ENCODE results near the gene IGF2.

The IGF2 gene

GRCh38 chr11:2140411-2141400 lies 1.5 kb upstream of the IGF2 start:
- DNase-seq (ENCODE audit: low read depth in 1 of 2, low spot score in 1 of 2) = no peak
- TF ChIP-seq, protein P1, sequence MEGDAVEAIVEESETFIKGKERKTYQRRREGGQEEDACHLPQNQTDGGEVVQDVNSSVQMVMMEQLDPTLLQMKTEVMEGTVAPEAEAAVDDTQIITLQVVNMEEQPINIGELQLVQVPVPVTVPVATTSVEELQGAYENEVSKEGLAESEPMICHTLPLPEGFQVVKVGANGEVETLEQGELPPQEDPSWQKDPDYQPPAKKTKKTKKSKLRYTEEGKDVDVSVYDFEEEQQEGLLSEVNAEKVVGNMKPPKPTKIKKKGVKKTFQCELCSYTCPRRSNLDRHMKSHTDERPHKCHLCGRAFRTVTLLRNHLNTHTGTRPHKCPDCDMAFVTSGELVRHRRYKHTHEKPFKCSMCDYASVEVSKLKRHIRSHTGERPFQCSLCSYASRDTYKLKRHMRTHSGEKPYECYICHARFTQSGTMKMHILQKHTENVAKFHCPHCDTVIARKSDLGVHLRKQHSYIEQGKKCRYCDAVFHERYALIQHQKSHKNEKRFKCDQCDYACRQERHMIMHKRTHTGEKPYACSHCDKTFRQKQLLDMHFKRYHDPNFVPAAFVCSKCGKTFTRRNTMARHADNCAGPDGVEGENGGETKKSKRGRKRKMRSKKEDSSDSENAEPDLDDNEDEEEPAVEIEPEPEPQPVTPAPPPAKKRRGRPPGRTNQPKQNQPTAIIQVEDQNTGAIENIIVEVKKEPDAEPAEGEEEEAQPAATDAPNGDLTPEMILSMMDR (IDR thresholded peaks at IDR 0.05; ENCODE audit: insufficient read depth, low read length) = no peak
- TF ChIP-seq SPI1 (IDR thresholded peaks at IDR 0.05; ENCODE audit: borderline replicate concordance, low read depth) (no peak), GABPA (IDR thresholded peaks at IDR 0.05; ENCODE audit: low read depth) (no peak), POLR2AphosphoS5 (IDR thresholded peaks at IDR 0.05; ENCODE audit: low read depth) (no peak)
- TF ChIP-seq, protein P2, sequence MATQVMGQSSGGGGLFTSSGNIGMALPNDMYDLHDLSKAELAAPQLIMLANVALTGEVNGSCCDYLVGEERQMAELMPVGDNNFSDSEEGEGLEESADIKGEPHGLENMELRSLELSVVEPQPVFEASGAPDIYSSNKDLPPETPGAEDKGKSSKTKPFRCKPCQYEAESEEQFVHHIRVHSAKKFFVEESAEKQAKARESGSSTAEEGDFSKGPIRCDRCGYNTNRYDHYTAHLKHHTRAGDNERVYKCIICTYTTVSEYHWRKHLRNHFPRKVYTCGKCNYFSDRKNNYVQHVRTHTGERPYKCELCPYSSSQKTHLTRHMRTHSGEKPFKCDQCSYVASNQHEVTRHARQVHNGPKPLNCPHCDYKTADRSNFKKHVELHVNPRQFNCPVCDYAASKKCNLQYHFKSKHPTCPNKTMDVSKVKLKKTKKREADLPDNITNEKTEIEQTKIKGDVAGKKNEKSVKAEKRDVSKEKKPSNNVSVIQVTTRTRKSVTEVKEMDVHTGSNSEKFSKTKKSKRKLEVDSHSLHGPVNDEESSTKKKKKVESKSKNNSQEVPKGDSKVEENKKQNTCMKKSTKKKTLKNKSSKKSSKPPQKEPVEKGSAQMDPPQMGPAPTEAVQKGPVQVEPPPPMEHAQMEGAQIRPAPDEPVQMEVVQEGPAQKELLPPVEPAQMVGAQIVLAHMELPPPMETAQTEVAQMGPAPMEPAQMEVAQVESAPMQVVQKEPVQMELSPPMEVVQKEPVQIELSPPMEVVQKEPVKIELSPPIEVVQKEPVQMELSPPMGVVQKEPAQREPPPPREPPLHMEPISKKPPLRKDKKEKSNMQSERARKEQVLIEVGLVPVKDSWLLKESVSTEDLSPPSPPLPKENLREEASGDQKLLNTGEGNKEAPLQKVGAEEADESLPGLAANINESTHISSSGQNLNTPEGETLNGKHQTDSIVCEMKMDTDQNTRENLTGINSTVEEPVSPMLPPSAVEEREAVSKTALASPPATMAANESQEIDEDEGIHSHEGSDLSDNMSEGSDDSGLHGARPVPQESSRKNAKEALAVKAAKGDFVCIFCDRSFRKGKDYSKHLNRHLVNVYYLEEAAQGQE (IDR thresholded peaks at IDR 0.05; ENCODE audit: insufficient replicate concordance, low read depth) = no peak
- Histone ChIP-seq H3K27me3 (ENCODE audit: insufficient read depth, poor library complexity, severe bottlenecking) (peaks cover 74% of the 10 kb centered on the region), H3K27ac (replicated peaks) (no peak overlapping the region), H3K4me3 (replicated peaks; ENCODE audit: insufficient read depth, low read length) (no peak overlapping the region)

- Histone ChIP-seq H3K4me3 (replicated peaks; ENCODE audit: insufficient read depth, low read length) (no peak overlapping the region), H3K27ac (replicated peaks) (no peak overlapping the region), H3K27me3 (ENCODE audit: insufficient read depth, poor library complexity, severe bottlenecking) (peaks cover 70% of the 10 kb centered on the region)
- DNase-seq (ENCODE audit: low read depth in 1 of 2, low spot score in 1 of 2) = no peak
- TF ChIP-seq, protein P1 (IDR thresholded peaks at IDR 0.05; ENCODE audit: insufficient read depth, low read length) = no peak
- TF ChIP-seq, protein P2 (IDR thresholded peaks at IDR 0.05; ENCODE audit: insufficient replicate concordance, low read depth) = no peak
- TF ChIP-seq GABPA (IDR thresholded peaks at IDR 0.05; ENCODE audit: low read depth) = no peak
Measured at GRCh38 chr11:2139621-2140337, 590 bp upstream of the IGF2 start.

- TF ChIP-seq GABPA (IDR thresholded peaks at IDR 0.05; ENCODE audit: low read depth) (no peak), POLR2AphosphoS5 (IDR thresholded peaks at IDR 0.05; ENCODE audit: low read depth) (no peak), SPI1 (IDR thresholded peaks at IDR 0.05; ENCODE audit: borderline replicate concordance, low read depth) (no peak)
- TF ChIP-seq, protein P1 (IDR thresholded peaks at IDR 0.05; ENCODE audit: insufficient read depth, low read length) = no peak
- TF ChIP-seq, protein P2 (IDR thresholded peaks at IDR 0.05; ENCODE audit: insufficient replicate concordance, low read depth) = no peak
- Histone ChIP-seq H3K27ac (replicated peaks) (no peak overlapping the region), H3K4me3 (replicated peaks; ENCODE audit: insufficient read depth, low read length) (no peak overlapping the region), H3K27me3 (ENCODE audit: insufficient read depth, poor library complexity, severe bottlenecking) (peaks cover 70% of the 10 kb centered on the region)
- no peak for DNase-seq (ENCODE audit: low read depth in 1 of 2, low spot score in 1 of 2)
Measured at GRCh38 chr11:2138431-2139122, 612 bp downstream of the IGF2 start.

All from HL-60 (cell line).